ENCODE data around the gene CFAP47.

- TF ChIP-seq CTCF (IDR thresholded peaks at IDR 0.05), result no peak
- TF ChIP-seq POLR2A (IDR thresholded peaks at IDR 0.05), result no peak
Observed at GRCh38 chrX:36348509-36348908, 429.0 kb downstream of the CFAP47 start.

Measured in ovary (tissue), 3 donors.